Activated CD8-positive, alpha-beta T cell treated with anti-CD3 and anti-CD28 coated beads for 36 hours (primary cell): ENCODE data around the gene CLEC18A. TPM values are rescaled to one million over a fixed set of nuclear protein-coding genes. Genes with fewer than 3 reads are reported as not detected.
A peak's percentile ranks its signal among the peaks of the same experiment; 100 is the strongest.
"Not testable (repeated sequence)": the region's sequence is repeated elsewhere in the genome, so short reads cannot be mapped to it uniquely, and the experiment has no call there.

ENCODE experiments used
- ATAC-seq: fragments of 200-7000 bp; cut with Tn5 transposase; one replicate; pipeline ENCODE4 v1.10.0; 2021; ENCODE audit warnings: mild to moderate bottlenecking, moderate library complexity
- CTCF ChIA-PET: fragments of 350-600 bp; sonication (Branson Sonifier 250); formaldehyde crosslinking; loops from one replicate; lab custom pipeline; 2021; ENCODE audit warnings: antibody characterized with exemption; lab: Charles Lee
- POLR2A ChIA-PET: fragments of 350-600 bp; sonication (Branson Sonifier 250); formaldehyde crosslinking; loops from one replicate; lab custom pipeline; 2021; ENCODE audit warnings: antibody characterized with exemption; lab: Charles Lee
- DNase-seq: peaks from one replicate; pipeline ENCODE4 v3.0.0-alpha.2; 2020
- H3K27ac Mint-ChIP-seq: one replicate; pipeline ENCODE4 v1.8.0; 2021; ENCODE audit warnings: mild to moderate bottlenecking, mixed read lengths
- H3K27me3 Mint-ChIP-seq: one replicate; pipeline ENCODE4 v1.8.0; 2021; ENCODE audit warnings: mixed read lengths
- H3K36me3 Mint-ChIP-seq: one replicate; pipeline ENCODE4 v1.8.0; 2021; ENCODE audit warnings: low read depth, mixed read lengths
- H3K4me1 Mint-ChIP-seq: one replicate; pipeline ENCODE4 v1.8.0; 2021; ENCODE audit warnings: low read depth, mixed read lengths
- H3K4me3 Mint-ChIP-seq: one replicate; pipeline ENCODE4 v1.8.0; 2021; ENCODE audit warnings: mild to moderate bottlenecking, moderate library complexity, mixed read lengths
- H3K9me3 Mint-ChIP-seq: one replicate; pipeline ENCODE4 v1.8.0; 2021; ENCODE audit warnings: mixed read lengths
- intact Hi-C: fragments of 100-400 bp; cut with micrococcal nuclease; formaldehyde crosslinking; loops from one replicate; pipeline ENCODE4 v1.10.0; 2022
- microRNA-seq: library from miRNA; unstranded; fragments of <30 nt; microRNA quantifications from one replicate; pipeline ENCODE4 v1.2.0, GENCODE V29; 2022; ENCODE audit warnings: borderline microRNAs expressed, borderline replicate concordance
- total RNA-seq, 2 experiments: library from RNA; stranded (reverse); gene quantifications; one replicate each; pipeline ENCODE4 v1.2.3, GENCODE V29; 2021

Gene CLEC18A
- total RNA-seq, 2 experiments from 2014 or later: 0.25 to 0.36 TPM

- H3K9me3 Mint-ChIP-seq, H3K36me3 Mint-ChIP-seq, intact Hi-C loops, H3K4me3 Mint-ChIP-seq, H3K4me1 Mint-ChIP-seq, POLR2A ChIA-PET, DNase-seq, H3K27ac Mint-ChIP-seq, CTCF ChIA-PET, H3K27me3 Mint-ChIP-seq, ATAC-seq: not testable (repeated sequence)
Observed at GRCh38 chr16:70012951-70013350, 61.8 kb downstream of the CLEC18A start.

Small RNAs within 50 kb of the gene (microRNA-seq; reads per million reads assigned to microRNA genes)
- gene MIR140: 5,692 reads per million, percentile 95 among the genes with 10 or more reads in this experiment

Other genes with a start within 250 kb of the CLEC18A start
- 1 to 10 TPM; 7.6 to 8.1 TPM for gene NQO1, start 224.8 kb upstream of the CLEC18A start, total RNA-seq
- 100 to 1,000 TPM; 139 to 146 TPM for gene NOB1, start 196.4 kb upstream of the CLEC18A start, total RNA-seq
- gene WWP2, start 189.0 kb upstream of the CLEC18A start, total RNA-seq: 10 to 100 TPM; 30.7 to 35.1 TPM
- 10 to 100 TPM; 19.5 to 19.7 TPM for gene PDPR, start 163.0 kb downstream of the CLEC18A start, total RNA-seq
- not detected for gene CLEC18C, start 222.5 kb downstream of the CLEC18A start, total RNA-seq